ENCODE measurements around the gene FKBP2.

The FKBP2 gene

GRCh38 chr11:64259533-64260067 lies 18.7 kb downstream of the FKBP2 start:
- H3K9ac ChIP-seq (ENCODE audit: low read length) = no peak overlapping the region
- H3K9me3 ChIP-seq (ENCODE audit: control insufficient read depth, insufficient read depth, low read depth, low read length) = no peaks in the 10 kb centered on the region
- peaks cover 86% of the 10 kb centered on the region for H3K36me3 ChIP-seq (ENCODE audit: control insufficient read depth, insufficient read depth, low read length)
- no peak overlapping the region for H3K4me3 ChIP-seq (ENCODE audit: low read depth, low read length)
- H3K4me1 ChIP-seq (ENCODE audit: control insufficient read depth, insufficient read depth, low read length) = no peaks in the 10 kb centered on the region; the same call in 1 of the 2 replicates
- no peaks in the 10 kb centered on the region for H3K27me3 ChIP-seq (ENCODE audit: control insufficient read depth, insufficient read depth, low read length)
- H3K27ac ChIP-seq (ENCODE audit: low read depth, low read length) = no peak overlapping the region

GRCh38 chr11:64260147-64260708 lies 19.3 kb downstream of the FKBP2 start:
- Histone ChIP-seq H3K9me3 (ENCODE audit: control insufficient read depth, insufficient read depth, low read depth, low read length) (no peaks in the 10 kb centered on the region), H3K27ac (ENCODE audit: low read depth, low read length) (no peak overlapping the region), H3K9ac (ENCODE audit: low read length) (no peak overlapping the region), H3K4me3 (ENCODE audit: low read depth, low read length) (no peak overlapping the region), H3K27me3 (ENCODE audit: control insufficient read depth, insufficient read depth, low read length) (no peaks in the 10 kb centered on the region), H3K36me3 (ENCODE audit: control insufficient read depth, insufficient read depth, low read length) (peaks cover 81% of the 10 kb centered on the region), H3K4me1 (ENCODE audit: control insufficient read depth, insufficient read depth, low read length) (no peaks in the 10 kb centered on the region; the same call in 1 of the 2 replicates)

GRCh38 chr11:64261556-64262080 lies 20.7 kb downstream of the FKBP2 start:
- Histone ChIP-seq H3K36me3 (ENCODE audit: control insufficient read depth, insufficient read depth, low read length) (peaks cover 81% of the 10 kb centered on the region), H3K27me3 (ENCODE audit: control insufficient read depth, insufficient read depth, low read length) (no peaks in the 10 kb centered on the region), H3K4me3 (ENCODE audit: low read depth, low read length) (no peak overlapping the region), H3K9me3 (ENCODE audit: control insufficient read depth, insufficient read depth, low read depth, low read length) (no peaks in the 10 kb centered on the region), H3K27ac (ENCODE audit: low read depth, low read length) (no peak overlapping the region), H3K4me1 (ENCODE audit: control insufficient read depth, insufficient read depth, low read length) (no peaks in the 10 kb centered on the region; the same call in 1 of the 2 replicates), H3K9ac (ENCODE audit: low read length) (no peak overlapping the region)

GRCh38 chr11:64262271-64263002 lies 21.5 kb downstream of the FKBP2 start:
- Histone ChIP-seq H3K9me3 (ENCODE audit: control insufficient read depth, insufficient read depth, low read depth, low read length) (no peaks in the 10 kb centered on the region), H3K36me3 (ENCODE audit: control insufficient read depth, insufficient read depth, low read length) (peaks cover 83% of the 10 kb centered on the region), H3K27me3 (ENCODE audit: control insufficient read depth, insufficient read depth, low read length) (no peaks in the 10 kb centered on the region), H3K4me3 (ENCODE audit: low read depth, low read length) (no peak overlapping the region), H3K27ac (ENCODE audit: low read depth, low read length) (no peak overlapping the region), H3K4me1 (ENCODE audit: control insufficient read depth, insufficient read depth, low read length) (no peaks in the 10 kb centered on the region; the same call in 1 of the 2 replicates), H3K9ac (ENCODE audit: low read length) (no peak overlapping the region)

GRCh38 chr11:64263021-64263946 lies 22.4 kb downstream of the FKBP2 start:
- Histone ChIP-seq H3K4me3 (ENCODE audit: low read depth, low read length) (no peak overlapping the region), H3K4me1 (ENCODE audit: control insufficient read depth, insufficient read depth, low read length) (peaks cover 5% of the 10 kb centered on the region), H3K9ac (ENCODE audit: low read length) (no peak overlapping the region), H3K9me3 (ENCODE audit: control insufficient read depth, insufficient read depth, low read depth, low read length) (no peaks in the 10 kb centered on the region), H3K27ac (ENCODE audit: low read depth, low read length) (no peak overlapping the region; the same call in 1 of the 2 replicates), H3K36me3 (ENCODE audit: control insufficient read depth, insufficient read depth, low read length) (peaks cover 79% of the 10 kb centered on the region), H3K27me3 (ENCODE audit: control insufficient read depth, insufficient read depth, low read length) (no peaks in the 10 kb centered on the region)

GRCh38 chr11:64263947-64264317 lies 23.0 kb downstream of the FKBP2 start:
- H3K27ac ChIP-seq (ENCODE audit: low read depth, low read length) = no peak overlapping the region
- H3K4me1 ChIP-seq (ENCODE audit: control insufficient read depth, insufficient read depth, low read length) = peaks cover 11% of the 10 kb centered on the region
- no peaks in the 10 kb centered on the region for H3K9me3 ChIP-seq (ENCODE audit: control insufficient read depth, insufficient read depth, low read depth, low read length)
- H3K36me3 ChIP-seq (ENCODE audit: control insufficient read depth, insufficient read depth, low read length) = peaks cover 73% of the 10 kb centered on the region
- no peak overlapping the region for H3K9ac ChIP-seq (ENCODE audit: low read length)
- no peak overlapping the region for H3K4me3 ChIP-seq (ENCODE audit: low read depth, low read length)
- no peaks in the 10 kb centered on the region for H3K27me3 ChIP-seq (ENCODE audit: control insufficient read depth, insufficient read depth, low read length)

GRCh38 chr11:64264371-64264852 lies 23.5 kb downstream of the FKBP2 start:
- Histone ChIP-seq H3K36me3 (ENCODE audit: control insufficient read depth, insufficient read depth, low read length) (peaks cover 69% of the 10 kb centered on the region), H3K9me3 (ENCODE audit: control insufficient read depth, insufficient read depth, low read depth, low read length) (no peaks in the 10 kb centered on the region), H3K27ac (ENCODE audit: low read depth, low read length) (no peak overlapping the region), H3K9ac (ENCODE audit: low read length) (no peak overlapping the region), H3K4me3 (ENCODE audit: low read depth, low read length) (no peak overlapping the region), H3K27me3 (ENCODE audit: control insufficient read depth, insufficient read depth, low read length) (no peaks in the 10 kb centered on the region), H3K4me1 (ENCODE audit: control insufficient read depth, insufficient read depth, low read length) (peaks cover 11% of the 10 kb centered on the region)

GRCh38 chr11:64265176-64266160 lies 24.6 kb downstream of the FKBP2 start:
- Histone ChIP-seq H3K4me1 (ENCODE audit: control insufficient read depth, insufficient read depth, low read length) (peaks cover 11% of the 10 kb centered on the region), H3K9ac (ENCODE audit: low read length) (no peak overlapping the region), H3K4me3 (ENCODE audit: low read depth, low read length) (no peak overlapping the region), H3K27me3 (ENCODE audit: control insufficient read depth, insufficient read depth, low read length) (no peaks in the 10 kb centered on the region), H3K27ac (ENCODE audit: low read depth, low read length) (no peak overlapping the region), H3K36me3 (ENCODE audit: control insufficient read depth, insufficient read depth, low read length) (peaks cover 58% of the 10 kb centered on the region), H3K9me3 (ENCODE audit: control insufficient read depth, insufficient read depth, low read depth, low read length) (no peaks in the 10 kb centered on the region)

GRCh38 chr11:64266339-64266738 lies 25.4 kb downstream of the FKBP2 start:
- H3K4me1 ChIP-seq (ENCODE audit: control insufficient read depth, insufficient read depth, low read length) = peaks cover 11% of the 10 kb centered on the region
- no peak overlapping the region for H3K4me3 ChIP-seq (ENCODE audit: low read depth, low read length)
- H3K9me3 ChIP-seq (ENCODE audit: control insufficient read depth, insufficient read depth, low read depth, low read length) = no peaks in the 10 kb centered on the region
- H3K36me3 ChIP-seq (ENCODE audit: control insufficient read depth, insufficient read depth, low read length) = peaks cover 54% of the 10 kb centered on the region
- H3K27me3 ChIP-seq (ENCODE audit: control insufficient read depth, insufficient read depth, low read length) = no peaks in the 10 kb centered on the region
- no peak overlapping the region for H3K9ac ChIP-seq (ENCODE audit: low read length)
- no peak overlapping the region for H3K27ac ChIP-seq (ENCODE audit: low read depth, low read length)

All from HUES6 (cell line).